HG03565 (cell line): ENCODE measurements around the gene BDH2.

Experiments
- ATAC-seq: cut with Tn5 transposase; IDR thresholded peaks from one replicate; pipeline ENCODE4 v1.9.1; 2021; ENCODE audit warnings: mild to moderate bottlenecking, moderate library complexity; ENCODE audit not compliant: unreplicated experiment

Gene BDH2

GRCh38 chr4:103029300-103029699 is 70.3 kb downstream of the BDH2 start:
- ATAC-seq = no peak
